ENCODE measurements around the gene CENPO.
A peak's percentile ranks its signal among the peaks of the same experiment; 100 is the strongest.

CENPO gene

DNA sequence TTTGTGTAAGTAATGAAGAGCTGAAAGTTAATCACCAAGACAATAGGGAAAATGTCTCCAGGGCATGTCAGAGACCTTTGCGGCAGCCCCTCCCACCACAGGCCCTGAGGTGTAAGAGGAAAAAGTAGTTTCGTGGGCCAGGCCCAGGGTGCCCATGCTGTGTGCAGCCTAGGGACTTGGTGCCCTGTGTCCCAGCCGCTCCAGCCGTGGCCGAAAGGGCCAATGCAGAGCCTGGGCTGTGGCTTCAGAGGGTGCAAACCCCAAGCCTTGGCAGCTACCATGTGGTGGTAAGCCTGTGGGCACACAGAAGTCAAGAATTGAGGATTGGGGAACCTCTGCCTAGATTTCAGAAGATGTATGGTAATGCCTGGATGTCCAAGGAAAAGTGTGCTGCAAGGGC lies 52.5 kb downstream of the CENPO start:
- TF ChIP-seq, protein P1, sequence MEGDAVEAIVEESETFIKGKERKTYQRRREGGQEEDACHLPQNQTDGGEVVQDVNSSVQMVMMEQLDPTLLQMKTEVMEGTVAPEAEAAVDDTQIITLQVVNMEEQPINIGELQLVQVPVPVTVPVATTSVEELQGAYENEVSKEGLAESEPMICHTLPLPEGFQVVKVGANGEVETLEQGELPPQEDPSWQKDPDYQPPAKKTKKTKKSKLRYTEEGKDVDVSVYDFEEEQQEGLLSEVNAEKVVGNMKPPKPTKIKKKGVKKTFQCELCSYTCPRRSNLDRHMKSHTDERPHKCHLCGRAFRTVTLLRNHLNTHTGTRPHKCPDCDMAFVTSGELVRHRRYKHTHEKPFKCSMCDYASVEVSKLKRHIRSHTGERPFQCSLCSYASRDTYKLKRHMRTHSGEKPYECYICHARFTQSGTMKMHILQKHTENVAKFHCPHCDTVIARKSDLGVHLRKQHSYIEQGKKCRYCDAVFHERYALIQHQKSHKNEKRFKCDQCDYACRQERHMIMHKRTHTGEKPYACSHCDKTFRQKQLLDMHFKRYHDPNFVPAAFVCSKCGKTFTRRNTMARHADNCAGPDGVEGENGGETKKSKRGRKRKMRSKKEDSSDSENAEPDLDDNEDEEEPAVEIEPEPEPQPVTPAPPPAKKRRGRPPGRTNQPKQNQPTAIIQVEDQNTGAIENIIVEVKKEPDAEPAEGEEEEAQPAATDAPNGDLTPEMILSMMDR (IDR thresholded peaks at IDR 0.05), result no peak
- Histone ChIP-seq H3K4me3 (no peak overlapping the region), H3K27ac (no peak overlapping the region)
- DNase-seq (ENCODE audit: low spot score), result no peak

DNA sequence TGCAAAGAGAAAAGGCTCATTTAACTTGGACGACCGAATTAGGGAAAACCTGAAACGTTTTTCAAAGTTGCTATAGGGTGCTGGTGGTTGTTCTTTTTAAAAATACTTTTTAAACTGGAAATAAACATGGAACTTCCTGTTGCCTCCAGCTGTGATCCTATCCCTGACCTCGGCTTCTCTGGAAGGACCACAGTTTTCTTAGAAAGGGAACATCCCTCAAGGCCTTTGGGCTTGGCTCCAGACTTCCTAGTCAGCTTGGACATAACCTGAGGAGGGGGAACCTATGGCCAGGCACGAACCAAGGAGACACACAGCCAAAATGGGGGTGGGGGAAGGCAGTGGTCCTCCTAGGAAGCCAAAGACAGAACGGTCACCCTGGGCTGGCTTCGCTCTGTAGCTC lies 57.7 kb downstream of the CENPO start:
- DNase-seq (ENCODE audit: low spot score), result no peak
- no peak overlapping the region for H3K27ac ChIP-seq
- TF ChIP-seq, protein P1 (IDR thresholded peaks at IDR 0.05), result no peak

DNA sequence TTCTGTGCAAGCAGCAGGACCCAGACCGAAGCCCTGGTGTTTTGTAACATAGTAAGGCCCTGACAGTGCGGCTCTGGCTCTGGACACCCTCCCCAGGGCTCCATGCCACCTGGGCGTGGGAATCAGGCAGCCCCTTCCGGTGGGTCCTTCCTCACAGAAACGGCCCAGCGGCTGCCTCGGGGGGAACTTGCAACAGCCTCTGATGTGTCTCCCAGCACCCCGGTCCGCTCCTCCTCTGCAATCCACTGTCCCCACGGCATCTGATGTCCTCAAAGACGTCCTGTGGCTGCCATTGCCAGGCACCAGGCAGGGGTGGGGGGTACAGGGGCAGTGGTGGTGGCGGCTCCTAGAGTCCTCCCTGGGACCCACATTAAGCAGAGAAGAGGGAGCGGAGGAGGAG lies 58.8 kb downstream of the CENPO start:
- no peak overlapping the region for H3K27ac ChIP-seq
- TF ChIP-seq, protein P1 (IDR thresholded peaks at IDR 0.05), result no peak

More for the DNA sequence above, 57.7 kb downstream of the CENPO start:
- H3K4me3 ChIP-seq, result no peak overlapping the region

DNA sequence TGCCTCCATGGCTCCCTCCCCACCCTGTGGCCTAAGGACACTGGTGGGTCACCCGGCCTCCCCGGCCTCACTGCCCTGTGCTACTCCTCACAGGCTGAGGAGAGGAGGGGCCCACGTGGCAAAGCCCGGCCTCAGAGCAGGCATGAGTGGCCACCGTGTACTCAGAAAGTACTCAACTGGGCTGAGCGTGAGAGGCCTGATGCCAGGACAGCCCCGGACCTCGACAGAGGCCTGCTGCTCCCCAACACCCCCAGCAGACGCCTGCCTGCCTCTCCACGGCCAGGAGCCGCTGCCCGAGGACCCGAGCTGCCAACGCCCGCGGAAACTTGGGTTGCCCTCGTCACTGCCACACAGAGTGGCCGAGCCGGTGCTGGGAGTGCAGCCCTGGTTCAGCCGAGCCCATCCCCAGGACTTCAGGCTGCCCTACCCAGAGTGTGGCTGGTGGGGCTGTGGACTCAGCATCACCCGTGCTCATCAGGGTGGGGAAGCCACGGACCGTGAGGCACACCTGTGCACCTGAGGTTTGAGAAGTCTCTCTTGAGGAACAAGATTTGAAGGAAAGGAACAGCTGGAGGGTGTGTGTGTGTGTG lies 59.3 kb downstream of the CENPO start:
- TF ChIP-seq, protein P1 (IDR thresholded peaks at IDR 0.05), result no peak
- no peak for DNase-seq (ENCODE audit: low spot score)
- Histone ChIP-seq H3K27ac (no peak overlapping the region), H3K4me3 (no peak overlapping the region)

More for the DNA sequence above, 58.8 kb downstream of the CENPO start:
- no peak for DNase-seq (ENCODE audit: low spot score)
- no peak overlapping the region for H3K4me3 ChIP-seq

DNA sequence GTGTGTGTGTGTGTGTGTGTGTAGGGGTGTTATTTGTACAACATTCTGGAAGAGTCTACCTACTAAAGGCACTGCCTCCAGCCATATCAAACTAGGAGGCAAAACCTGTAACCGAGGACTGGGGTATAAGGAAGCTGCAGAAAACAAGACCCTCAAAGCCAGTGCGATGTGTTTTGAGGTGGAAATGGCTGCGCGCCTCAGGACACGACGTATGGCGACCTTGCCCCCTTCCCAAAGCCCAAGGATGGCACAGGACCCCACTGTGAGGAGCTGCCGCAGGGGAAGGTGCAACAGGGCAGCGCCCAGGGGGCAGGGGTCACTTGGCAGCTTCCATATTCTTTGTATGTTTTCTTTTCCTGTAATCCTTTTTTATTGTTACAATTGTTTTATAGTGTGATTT lies 59.8 kb downstream of the CENPO start:
- DNase-seq (ENCODE audit: low spot score), result no peak
- Histone ChIP-seq H3K27ac (no peak overlapping the region), H3K4me3 (no peak overlapping the region)
- TF ChIP-seq, protein P1 (IDR thresholded peaks at IDR 0.05), result no peak

DNA sequence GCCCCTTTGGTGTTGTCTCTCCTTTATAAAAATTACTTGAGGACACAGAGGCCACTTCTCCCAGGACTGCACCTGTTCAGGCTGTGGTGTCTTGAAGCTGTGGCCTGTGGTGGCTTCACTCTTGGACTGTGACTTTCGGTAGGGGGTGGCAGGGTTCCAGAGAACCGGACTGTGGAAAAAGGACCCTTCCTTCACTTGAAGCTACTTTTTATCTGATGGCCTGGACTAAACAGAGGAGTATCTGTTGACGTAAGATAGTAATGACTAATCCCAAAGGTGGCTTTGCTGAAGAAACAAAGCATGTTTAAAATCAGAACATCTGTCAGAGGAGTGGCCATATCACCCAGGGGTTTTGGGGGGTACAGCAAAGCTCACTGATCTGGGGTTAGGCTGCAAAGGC lies 60.8 kb downstream of the CENPO start:
- no peak for DNase-seq (ENCODE audit: low spot score)
- Histone ChIP-seq H3K27ac (peak overlapping the region; percentile 67 to 74), H3K4me3 (no peak overlapping the region)
- TF ChIP-seq, protein P1 (IDR thresholded peaks at IDR 0.05), result no peak

DNA sequence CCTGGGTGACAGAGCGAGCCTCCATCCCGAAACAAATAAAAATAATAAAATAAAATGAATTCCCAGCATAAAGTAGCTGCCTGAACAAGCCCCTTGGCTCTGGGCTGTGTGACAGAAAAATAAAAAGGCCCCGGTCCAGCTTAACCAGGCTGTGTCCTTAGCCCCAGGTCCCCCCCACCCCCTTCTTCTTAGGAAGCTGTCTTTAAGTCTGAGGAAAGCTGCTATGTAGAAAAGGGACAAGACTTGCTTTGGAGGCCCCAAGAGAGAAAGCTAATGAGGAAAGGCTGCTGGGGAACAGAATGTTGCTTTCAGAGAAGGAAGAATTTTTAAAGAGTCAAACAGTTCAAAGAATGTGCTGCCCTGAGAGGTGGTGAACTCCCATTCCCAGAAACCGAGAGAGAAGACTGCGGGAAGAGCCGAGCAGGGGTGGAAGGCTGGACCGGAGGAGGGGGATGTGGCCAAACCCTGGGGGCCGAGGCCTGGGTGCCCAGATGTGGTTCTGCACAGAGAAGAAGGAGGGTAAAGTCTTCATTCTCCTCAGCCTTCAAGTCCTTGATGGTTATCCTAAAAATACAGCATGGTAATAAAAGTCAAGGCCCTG lies 61.9 kb downstream of the CENPO start:
- Histone ChIP-seq H3K27ac (peak overlapping the region; percentile 74 to 81), H3K4me3 (no peak overlapping the region)
- no peak for DNase-seq (ENCODE audit: low spot score)
- TF ChIP-seq, protein P1 (IDR thresholded peaks at IDR 0.05), result no peak
